Nephron progenitor cell (in vitro differentiated cells): ENCODE results near the gene RDX.
A peak's percentile ranks its signal among the peaks of the same experiment; 100 is the strongest.

ENCODE experiments used
- DNase-seq: peaks from one replicate; pipeline ENCODE4 v3.0.0; 2021
- H3K27ac Mint-ChIP-seq: 2 replicates; pipeline ENCODE4 v1.8.0; 2021; ENCODE audit warnings: mild to moderate bottlenecking, moderate library complexity, mixed read lengths
- H3K27me3 Mint-ChIP-seq: 2 replicates; pipeline ENCODE4 v1.8.0; 2021; ENCODE audit warnings: mild to moderate bottlenecking, low read depth, mixed read lengths; ENCODE audit not compliant: poor library complexity
- H3K36me3 Mint-ChIP-seq: 2 replicates; pipeline ENCODE4 v1.8.0; 2021; ENCODE audit warnings: low read depth, mixed read lengths
- H3K4me1 Mint-ChIP-seq: 2 replicates; pipeline ENCODE4 v1.8.0; 2021; ENCODE audit warnings: mixed read lengths
- H3K4me3 Mint-ChIP-seq: 2 replicates; pipeline ENCODE4 v1.8.0; 2021; ENCODE audit warnings: mild to moderate bottlenecking, moderate library complexity, mixed read lengths
- H3K9me3 Mint-ChIP-seq: 2 replicates; pipeline ENCODE4 v1.8.0; 2021; ENCODE audit warnings: mild to moderate bottlenecking, moderate library complexity, mixed read lengths
- TF ChIP-seq, protein P1 (sequence below): fragments of 200-600 bp; sonication (generic); IDR thresholded peaks from 2 replicates; pipeline ENCODE4 v1.5.0; 2021; ENCODE audit warnings: antibody characterized with exemption

RDX gene

DNA sequence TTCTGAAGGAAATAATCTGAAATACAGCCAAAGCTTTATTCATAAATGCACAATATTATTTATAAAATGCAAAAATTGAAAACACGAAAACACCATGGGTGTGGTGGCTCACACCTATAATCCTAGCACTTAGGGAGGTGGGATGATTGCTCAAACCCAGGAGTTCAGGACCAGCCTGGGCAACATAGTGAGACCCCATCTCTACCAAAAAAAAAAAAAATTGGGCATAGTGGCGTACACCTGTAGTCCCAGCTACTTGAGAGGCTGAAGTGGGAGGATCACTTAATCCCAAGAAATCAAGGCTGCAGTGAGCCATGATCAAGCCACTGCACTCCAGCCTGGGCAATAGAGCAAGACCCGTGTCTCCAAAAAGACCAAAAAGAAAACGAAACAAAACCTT lies 5.2 kb upstream of the RDX start:
- DNase-seq = no peak
- no peak overlapping the region for H3K4me3 Mint-ChIP-seq
- peaks cover 11% of the 10 kb centered on the region for H3K9me3 Mint-ChIP-seq
- H3K4me1 Mint-ChIP-seq = peaks cover 29% of the 10 kb centered on the region
- H3K36me3 Mint-ChIP-seq = peaks cover 4% of the 10 kb centered on the region
- H3K27ac Mint-ChIP-seq = no peak overlapping the region
- TF ChIP-seq, protein P1, sequence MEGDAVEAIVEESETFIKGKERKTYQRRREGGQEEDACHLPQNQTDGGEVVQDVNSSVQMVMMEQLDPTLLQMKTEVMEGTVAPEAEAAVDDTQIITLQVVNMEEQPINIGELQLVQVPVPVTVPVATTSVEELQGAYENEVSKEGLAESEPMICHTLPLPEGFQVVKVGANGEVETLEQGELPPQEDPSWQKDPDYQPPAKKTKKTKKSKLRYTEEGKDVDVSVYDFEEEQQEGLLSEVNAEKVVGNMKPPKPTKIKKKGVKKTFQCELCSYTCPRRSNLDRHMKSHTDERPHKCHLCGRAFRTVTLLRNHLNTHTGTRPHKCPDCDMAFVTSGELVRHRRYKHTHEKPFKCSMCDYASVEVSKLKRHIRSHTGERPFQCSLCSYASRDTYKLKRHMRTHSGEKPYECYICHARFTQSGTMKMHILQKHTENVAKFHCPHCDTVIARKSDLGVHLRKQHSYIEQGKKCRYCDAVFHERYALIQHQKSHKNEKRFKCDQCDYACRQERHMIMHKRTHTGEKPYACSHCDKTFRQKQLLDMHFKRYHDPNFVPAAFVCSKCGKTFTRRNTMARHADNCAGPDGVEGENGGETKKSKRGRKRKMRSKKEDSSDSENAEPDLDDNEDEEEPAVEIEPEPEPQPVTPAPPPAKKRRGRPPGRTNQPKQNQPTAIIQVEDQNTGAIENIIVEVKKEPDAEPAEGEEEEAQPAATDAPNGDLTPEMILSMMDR = no peak
- peaks cover 2% of the 10 kb centered on the region for H3K27me3 Mint-ChIP-seq

DNA sequence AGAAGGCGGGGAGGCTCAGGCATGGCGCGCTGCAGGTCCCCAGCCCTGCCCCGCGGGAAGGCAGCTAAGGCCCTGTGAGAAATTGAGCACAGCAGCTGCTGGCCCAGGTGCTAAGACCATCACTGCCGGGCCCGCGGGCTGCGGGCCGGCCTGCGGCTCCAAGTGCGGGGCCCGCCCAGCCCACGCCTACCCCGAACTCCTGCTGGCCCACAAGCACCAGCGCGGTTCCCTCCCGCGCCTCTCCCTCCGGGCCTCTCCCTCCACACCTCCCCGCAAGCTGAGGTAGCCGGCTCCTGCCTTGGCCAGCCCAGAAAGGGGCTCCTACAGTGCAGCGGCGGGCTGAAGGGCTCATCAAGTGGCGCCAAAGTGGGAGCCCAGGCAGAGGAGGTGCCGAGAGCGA lies 4.6 kb upstream of the RDX start:
- no peak for DNase-seq
- H3K4me1 Mint-ChIP-seq = peaks cover 29% of the 10 kb centered on the region
- no peak overlapping the region for H3K27ac Mint-ChIP-seq
- H3K4me3 Mint-ChIP-seq = no peak overlapping the region
- peaks cover 2% of the 10 kb centered on the region for H3K27me3 Mint-ChIP-seq
- peaks cover 11% of the 10 kb centered on the region for H3K9me3 Mint-ChIP-seq
- peaks cover 4% of the 10 kb centered on the region for H3K36me3 Mint-ChIP-seq
- TF ChIP-seq, protein P1 = no peak

DNA sequence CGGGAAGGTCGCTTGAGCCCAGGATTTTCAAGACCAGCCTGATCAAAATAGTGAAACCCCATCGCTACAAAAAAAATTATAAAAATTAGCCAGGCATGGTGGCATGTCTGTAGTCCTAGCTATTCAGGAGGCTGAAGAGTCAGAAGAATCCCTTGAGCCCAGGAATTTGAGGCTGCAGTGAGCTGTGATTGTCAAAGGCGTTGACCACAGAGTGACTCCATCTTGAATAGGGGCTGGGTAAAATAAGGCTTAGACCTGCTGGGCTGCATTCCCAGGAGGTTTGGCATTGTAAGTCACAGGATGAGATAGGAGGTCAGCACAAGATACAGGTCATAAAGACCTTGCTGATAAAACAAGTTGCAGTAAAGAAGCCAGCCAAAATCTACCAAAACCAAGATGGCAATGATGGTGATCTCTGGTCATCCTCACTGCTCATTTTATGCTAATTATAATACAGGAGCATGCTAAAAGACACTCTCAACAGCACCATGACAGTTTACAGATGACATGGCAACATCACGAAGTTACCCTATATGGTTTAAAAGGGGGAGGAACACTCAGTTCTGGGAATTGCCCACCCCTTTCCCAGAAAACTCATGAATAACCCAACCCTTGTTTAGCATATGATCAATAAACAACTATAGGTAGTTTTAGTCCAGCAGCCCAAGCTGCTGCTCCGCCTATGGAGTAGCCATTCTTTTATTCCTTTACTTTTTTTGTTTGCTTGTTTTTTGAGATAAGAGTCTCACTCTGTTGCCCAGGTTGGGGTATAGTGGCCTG lies 2.8 kb upstream of the RDX start:
- peaks cover 11% of the 10 kb centered on the region for H3K9me3 Mint-ChIP-seq
- H3K27ac Mint-ChIP-seq = no peak overlapping the region
- DNase-seq = no peak
- H3K4me3 Mint-ChIP-seq = no peak overlapping the region
- peaks cover 4% of the 10 kb centered on the region for H3K36me3 Mint-ChIP-seq
- H3K27me3 Mint-ChIP-seq = peaks cover 2% of the 10 kb centered on the region
- H3K4me1 Mint-ChIP-seq = peaks cover 36% of the 10 kb centered on the region
- TF ChIP-seq, protein P1 = no peak

- H3K9me3 Mint-ChIP-seq = peaks cover 8% of the 10 kb centered on the region
- no peak overlapping the region for H3K27ac Mint-ChIP-seq
- H3K4me1 Mint-ChIP-seq = peaks cover 45% of the 10 kb centered on the region
These were observed 1.9 kb upstream of the RDX start for GRCh38 chr11:110298301-110298765.

DNA sequence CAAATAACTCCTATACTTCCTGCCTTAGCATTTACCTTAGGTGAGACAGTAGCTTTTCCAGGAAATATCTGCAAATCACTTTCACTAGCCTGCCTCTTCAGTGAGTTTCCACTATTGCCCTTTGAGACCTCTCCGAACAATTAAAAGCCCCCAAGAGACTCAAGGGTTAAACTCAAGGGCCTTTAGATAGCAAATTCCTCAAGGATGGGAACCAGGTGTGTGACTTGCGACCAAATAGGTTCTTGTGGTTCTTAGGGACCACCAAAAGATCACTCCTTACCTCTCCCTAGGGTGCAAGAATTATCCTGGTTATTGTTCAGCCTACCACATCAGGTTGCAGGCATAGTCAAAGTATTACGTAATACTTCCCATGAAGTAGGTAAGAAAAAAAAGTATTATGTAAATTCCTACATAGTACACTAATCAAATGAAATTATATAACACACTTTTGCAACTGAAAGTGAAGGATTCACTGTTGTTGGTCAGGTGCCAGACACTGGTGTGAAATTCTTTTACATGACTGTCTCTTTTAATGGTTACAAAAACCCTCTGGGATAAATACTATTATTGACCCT lies 1.4 kb upstream of the RDX start:
- Mint-ChIP-seq H3K36me3 (peaks cover 4% of the 10 kb centered on the region), H3K4me3 (peak overlapping the region; percentile 84), H3K27me3 (peaks cover 2% of the 10 kb centered on the region), H3K9me3 (peaks cover 4% of the 10 kb centered on the region), H3K4me1 (peaks cover 50% of the 10 kb centered on the region), H3K27ac (peak overlapping the region; percentile 42)
- TF ChIP-seq, protein P1 = no peak
- no peak for DNase-seq

More at GRCh38 chr11:110298301-110298765, 1.9 kb upstream of the RDX start:
- Mint-ChIP-seq H3K36me3 (peaks cover 4% of the 10 kb centered on the region), H3K27me3 (peaks cover 2% of the 10 kb centered on the region), H3K4me3 (no peak overlapping the region)
- no peak for DNase-seq
- TF ChIP-seq, protein P1 = no peak
